IMR-90 (cell line): ENCODE data around the gene GTF3C1. TPM values are rescaled to one million over a fixed set of nuclear protein-coding genes. Genes with fewer than 3 reads are reported as not detected.

ENCODE experiments used
- ATAC-seq: fragments of 200-7000 bp; cut with Tn5 transposase; 2 replicates; pipeline ENCODE4 v1.9.1; 2020; ENCODE audit warnings: low read depth, mild to moderate bottlenecking, moderate library complexity
- BruUV-seq: library from RNA; stranded (reverse); fragments of 400-500 nt; replicated peaks from 2 replicates; lab custom pipeline; 2021; lab: Mats Ljungman, UMichigan
- CTCF ChIA-PET: fragments of 300-600 bp; formaldehyde crosslinking; extraction: SDS; loops from one replicate; lab custom pipeline; 2021; ENCODE audit warnings: antibody characterized with exemption; lab: Yijun Ruan, JAX
- POLR2A ChIA-PET: fragments of 300-600 bp; sonication (Branson Sonifier 250); formaldehyde crosslinking; loops from one replicate; lab custom pipeline; 2022; ENCODE audit warnings: antibody characterized with exemption; ENCODE audit not compliant: unreplicated experiment; lab: Charles Lee
- DNase-seq: peaks from one replicate; pipeline ENCODE4 v3.0.0; 2013
- H2AFZ ChIP-seq: replicated peaks from 2 replicates; pipeline ENCODE3; 2013; ENCODE audit warnings: low read length, mild to moderate bottlenecking; ENCODE audit not compliant: poor library complexity
- H2AK5ac ChIP-seq: 2 replicates; pipeline ENCODE4 v1.6.1; 2013; ENCODE audit warnings: low read depth, low read length, inconsistent platforms
- H2AK9ac ChIP-seq: replicated peaks from 2 replicates; pipeline ENCODE3; 2013; ENCODE audit warnings: mild to moderate bottlenecking, low read depth, low read length, moderate library complexity; ENCODE audit not compliant: poor library complexity
- H2BK120ac ChIP-seq: 2 replicates; pipeline ENCODE4 v1.6.1; 2013; ENCODE audit warnings: low read depth, low read length, inconsistent platforms
- H2BK15ac ChIP-seq: 3 replicates; pipeline ENCODE4 v1.6.1; 2013; ENCODE audit warnings: low read depth, low read length, inconsistent platforms
- H2BK20ac ChIP-seq: 2 replicates; pipeline ENCODE4 v1.6.1; 2013; ENCODE audit warnings: low read depth, mild to moderate bottlenecking, inconsistent platforms, low read length, moderate library complexity
- H2BK5ac ChIP-seq: 2 replicates; pipeline ENCODE4 v1.6.1; 2013; ENCODE audit warnings: mild to moderate bottlenecking, low read depth, low read length, inconsistent platforms; ENCODE audit not compliant: poor library complexity, severe bottlenecking
- H3K14ac ChIP-seq: replicated peaks from 2 replicates; pipeline ENCODE4 v1.6.1; 2013; ENCODE audit warnings: low read depth, low read length, inconsistent platforms
- H3K18ac ChIP-seq: 2 replicates; pipeline ENCODE4 v1.6.1; 2013; ENCODE audit warnings: low read depth, low read length, control low read depth
- H3K23ac ChIP-seq: 2 replicates; pipeline ENCODE4 v1.6.1; 2013; ENCODE audit warnings: low read depth, low read length, inconsistent platforms
- H3K27ac ChIP-seq: 2 replicates; pipeline ENCODE4 v1.5.1; 2013; ENCODE audit warnings: mild to moderate bottlenecking, control low read depth, low read length; ENCODE audit not compliant: insufficient read depth
- H3K27me3 ChIP-seq: 2 replicates; pipeline ENCODE4 v1.6.1; 2013; ENCODE audit warnings: low read length; ENCODE audit not compliant: control insufficient read depth, insufficient read depth
- H3K36me3 ChIP-seq: 2 replicates; pipeline ENCODE4 v1.6.1; 2013; ENCODE audit warnings: low read length, mixed read lengths; ENCODE audit not compliant: control insufficient read depth, insufficient read depth
- H3K4ac ChIP-seq: 2 replicates; pipeline ENCODE4 v1.6.1; 2013; ENCODE audit warnings: low read depth, low read length, inconsistent platforms
- H3K4me1 ChIP-seq: 2 replicates; pipeline ENCODE4 v1.6.1; 2013; ENCODE audit warnings: low read length, mixed read lengths; ENCODE audit not compliant: control insufficient read depth, insufficient read depth
- H3K4me2 ChIP-seq: 2 replicates; pipeline ENCODE4 v1.6.1; 2013; ENCODE audit warnings: low read depth, mild to moderate bottlenecking, control low read depth, low read length, moderate library complexity
- H3K4me3 ChIP-seq: 2 replicates; pipeline ENCODE4 v1.5.1; 2013; ENCODE audit warnings: low read depth, mild to moderate bottlenecking, control low read depth, low read length, moderate library complexity; ENCODE audit not compliant: insufficient read depth
- H3K56ac ChIP-seq: 2 replicates; pipeline ENCODE4 v1.6.1; 2013; ENCODE audit warnings: low read length, inconsistent platforms; ENCODE audit not compliant: insufficient read depth; ENCODE audit errors: extremely low read depth
- H3K79me1 ChIP-seq, 2 experiments: 2 replicates each; pipeline ENCODE4 v1.6.1; 2013; ENCODE audit warnings: low read length in 2 of 2, inconsistent platforms in 1 of 2, low read depth in 1 of 2
- H3K9ac ChIP-seq: 2 replicates; pipeline ENCODE4 v1.6.1; 2013; ENCODE audit warnings: low read depth, low read length, control low read depth
- H3K9me1 ChIP-seq: 2 replicates; pipeline ENCODE4 v1.6.1; 2013; ENCODE audit warnings: low read length, inconsistent platforms; ENCODE audit not compliant: insufficient read depth
- H3K9me3 ChIP-seq: 2 replicates; pipeline ENCODE4 v1.6.1; 2013; ENCODE audit warnings: low read length; ENCODE audit not compliant: control insufficient read depth, insufficient read depth
- H4K20me1 ChIP-seq: 2 replicates; pipeline ENCODE4 v1.6.1; 2013; ENCODE audit warnings: low read length, inconsistent platforms; ENCODE audit not compliant: insufficient read depth
- H4K5ac ChIP-seq: 2 replicates; pipeline ENCODE4 v1.6.1; 2013; ENCODE audit warnings: mild to moderate bottlenecking, low read depth, low read length, control low read depth
- H4K8ac ChIP-seq, 2 experiments: 2 replicates each; pipeline ENCODE4 v1.6.1; 2013; ENCODE audit warnings: low read depth in 2 of 2, low read length in 2 of 2, control low read depth in 1 of 2, inconsistent platforms in 1 of 2
- H4K91ac ChIP-seq: 2 replicates; pipeline ENCODE4 v1.6.1; 2013; ENCODE audit warnings: low read depth, low read length, inconsistent platforms; ENCODE audit not compliant: insufficient read depth
- BHLHE40 ChIP-seq: fragments of 150-350 bp; IDR thresholded peaks from 2 replicates; pipeline ENCODE4 v1.6.1; 2016; ENCODE audit warnings: mild to moderate bottlenecking, low read depth, low read length
- CEBPB ChIP-seq: IDR thresholded peaks from 2 replicates; pipeline ENCODE4 v1.6.1; 2012; ENCODE audit warnings: low read depth, low read length, improper control_type of control experiment
- CHD1 ChIP-seq: IDR thresholded peaks from 2 replicates; pipeline ENCODE4 v1.6.1; 2012; ENCODE audit warnings: low read depth, low read length, improper control_type of control experiment
- FOS ChIP-seq: fragments of 150-350 bp; IDR thresholded peaks from 2 replicates; pipeline ENCODE4 v1.6.1; 2016; ENCODE audit warnings: low read depth, low read length
- MAFK ChIP-seq: IDR thresholded peaks from 2 replicates; pipeline ENCODE4 v1.6.1; 2012; ENCODE audit warnings: low read depth, low read length, improper control_type of control experiment
- MAZ ChIP-seq: IDR thresholded peaks from 2 replicates; pipeline ENCODE4 v1.6.1; 2012; ENCODE audit warnings: low read depth, mild to moderate bottlenecking, low read length, improper control_type of control experiment, moderate library complexity, borderline replicate concordance
- MXI1 ChIP-seq: IDR thresholded peaks from 2 replicates; pipeline ENCODE4 v1.6.1; 2012; ENCODE audit warnings: low read depth, mild to moderate bottlenecking, low read length, moderate library complexity, borderline replicate concordance
- NFE2L2 ChIP-seq: fragments of 150-350 bp; IDR thresholded peaks from 2 replicates; pipeline ENCODE4 v1.6.1; 2016; ENCODE audit warnings: low read depth, mild to moderate bottlenecking, low read length
- POLR2A ChIP-seq: IDR thresholded peaks from 2 replicates; pipeline ENCODE4 v1.6.1; 2012; ENCODE audit warnings: mild to moderate bottlenecking, low read depth, low read length
- RAD21 ChIP-seq: IDR thresholded peaks from 2 replicates; pipeline ENCODE4 v1.6.1; 2012; ENCODE audit warnings: low read length, improper control_type of control experiment
- RCOR1 ChIP-seq: IDR thresholded peaks from 2 replicates; pipeline ENCODE4 v1.6.1; 2012; ENCODE audit warnings: mild to moderate bottlenecking, low read length, improper control_type of control experiment; ENCODE audit not compliant: insufficient replicate concordance
- RFX5 ChIP-seq: IDR thresholded peaks from 2 replicates; pipeline ENCODE4 v1.8.0; 2012; ENCODE audit warnings: low read depth, mild to moderate bottlenecking, low read length, moderate library complexity
- SMC3 ChIP-seq: fragments of 150-350 bp; IDR thresholded peaks from 2 replicates; pipeline ENCODE4 v1.6.1; 2016; ENCODE audit warnings: low read depth, mild to moderate bottlenecking, antibody characterized with exemption, low read length, moderate library complexity
- WGBS, 2 experiments: methylation state at CpG; one replicate each; pipeline versions ENCODE4 v1.1.5 to v1.1.7; 2013; ENCODE audit warnings: missing lambda C conversion rate in 2 of 2; ENCODE audit not compliant: insufficient read length in 1 of 2; ENCODE audit errors: extremely low coverage in 2 of 2; 5-methylcytosine and 5-hydroxymethylcytosine counted together
- dilution Hi-C: fragments of 300-500 bp; cut with HindIII; formaldehyde crosslinking; loops from one replicate; pipeline ENCODE4 v1.14.3; 2018; ENCODE audit warnings: low sequenced_read_pairs; ENCODE audit not compliant: unreplicated experiment
- in situ Hi-C: fragments of 300-500 bp; cut with MboI; formaldehyde crosslinking; loops from 3 replicates; pipeline ENCODE4 v1.14.3; 2019; ENCODE audit warnings: low sequenced_read_pairs, inconsistent platforms, mixed read lengths
- intact Hi-C: fragments of 100-400 bp; cut with micrococcal nuclease; formaldehyde crosslinking; loops from 2 replicates; pipeline ENCODE4 v1.10.0; 2022
- polyA plus RNA-seq, 3 experiments: library from polyadenylated mRNA; depleted of rRNA; stranded (reverse); fragments of >200 nt; gene quantifications; 2 replicates each; pipeline ENCODE4 v1.2.3, GENCODE V29; 2012; ENCODE audit warnings: low replicate concordance in 1 of 3
- total RNA-seq: library from RNA; depleted of rRNA; stranded (reverse); fragments of >200 nt; gene quantifications from 2 replicates; pipeline ENCODE4 v1.2.3, GENCODE V29; 2012
- TF ChIP-seq, protein P1 (sequence below): fragments of 150-350 bp; IDR thresholded peaks from 2 replicates; pipeline ENCODE4 v1.6.1; 2016; ENCODE audit warnings: low read depth, mild to moderate bottlenecking, low read length, moderate library complexity, borderline replicate concordance
- TF ChIP-seq, protein P2 (sequence below): fragments of 150-350 bp; IDR thresholded peaks from 2 replicates; pipeline ENCODE4 v1.6.1; 2017; ENCODE audit warnings: mild to moderate bottlenecking, antibody characterized with exemption, low read length, low read depth
- TF ChIP-seq, protein P3 (sequence below): conservative IDR thresholded peaks from 2 replicates; pipeline ENCODE4 v1.5.1; 2012; ENCODE audit warnings: mild to moderate bottlenecking, low read depth, low read length, improper control_type of control experiment

GTF3C1 gene
- total and polyA plus RNA-seq, 2 of the 4 experiments (the other 2 are of a cell fraction), result 50.8 to 68.1 TPM

DNA sequence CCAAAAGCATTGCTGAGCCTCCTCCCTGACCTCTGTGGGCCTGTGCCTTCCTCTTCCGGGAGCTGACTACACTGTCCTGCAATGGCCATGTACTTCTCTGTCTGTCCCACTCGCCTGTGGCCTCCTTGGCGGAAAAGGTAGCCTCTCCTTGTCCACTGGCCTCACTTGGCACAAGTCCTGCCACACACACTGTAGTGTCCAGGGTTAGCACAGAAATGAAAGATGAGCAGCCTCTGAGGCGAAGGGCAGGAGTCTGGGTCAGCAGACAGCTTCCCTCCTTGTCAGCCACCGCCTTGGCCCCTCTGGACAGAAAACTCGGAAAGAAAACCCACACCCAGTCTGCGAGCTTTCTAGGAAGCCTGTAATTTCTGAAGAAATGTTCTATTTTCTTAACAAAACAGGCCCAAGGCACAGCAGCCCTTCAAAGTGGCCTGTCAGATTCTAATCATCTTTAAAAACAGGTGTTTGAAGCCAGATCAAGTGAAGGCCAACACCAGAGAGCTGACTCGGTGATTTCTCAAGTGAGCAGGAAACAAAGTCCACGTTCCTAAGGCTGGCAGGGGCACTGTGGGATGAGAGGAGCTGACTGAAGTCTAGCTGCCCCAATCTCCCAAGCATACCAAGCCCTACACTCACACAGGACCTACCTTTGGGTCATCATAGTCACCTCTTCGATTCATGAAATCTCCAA, 67.2 kb downstream of the GTF3C1 start:
- Histone ChIP-seq H4K8ac (no peak overlapping the region), H2AK5ac (no peak overlapping the region), H3K36me3 (peaks cover 77% of the 10 kb centered on the region), H3K9me1 (0 out of 2 replicates have a peak, but pooled peaks cover 8% of the 10 kb centered on the region), H3K56ac (no peak overlapping the region), H4K5ac (no peak overlapping the region), H3K4me2 (no peak overlapping the region), H3K27ac (no peak overlapping the region), H2BK20ac (no peak overlapping the region), H3K23ac (no peak overlapping the region), H3K4me3 (no peak overlapping the region), H2BK120ac (no peak overlapping the region), H2BK15ac (no peak overlapping the region), H3K4me1 (no peaks in the 10 kb centered on the region), H3K27me3 (no peaks in the 10 kb centered on the region), H4K20me1 (no peaks in the 10 kb centered on the region), H3K9me3 (no peaks in the 10 kb centered on the region), H3K4ac (no peak overlapping the region), H3K9ac (no peak overlapping the region), H3K79me1 (peaks cover 0 to 4% of the 10 kb centered on the region in 2 experiments; a peak in 1 of 4 replicates), H3K18ac (no peak overlapping the region), H4K91ac (no peak overlapping the region), H2BK5ac (no peak overlapping the region), H3K14ac (no peak overlapping the region), H2AK9ac (no peak overlapping the region), H2AFZ (no peak overlapping the region)
- 88% methylated on average over 4 of the region's 10 CpGs; no CpG with 5 or more reads in 1 of the 2 experiments for WGBS, 2 experiments
- in situ Hi-C loops, result no loop called here
- intact Hi-C loops, result no loop called here
- TF ChIP-seq BHLHE40 (no peak), CEBPB (no peak), RAD21 (no peak), CHD1 (no peak), NFE2L2 (no peak), MAZ (no peak), FOS (no peak), MXI1 (no peak), SMC3 (no peak), RFX5 (no peak), MAFK (no peak), POLR2A (no peak), RCOR1 (no peak)
- TF ChIP-seq, protein P1, sequence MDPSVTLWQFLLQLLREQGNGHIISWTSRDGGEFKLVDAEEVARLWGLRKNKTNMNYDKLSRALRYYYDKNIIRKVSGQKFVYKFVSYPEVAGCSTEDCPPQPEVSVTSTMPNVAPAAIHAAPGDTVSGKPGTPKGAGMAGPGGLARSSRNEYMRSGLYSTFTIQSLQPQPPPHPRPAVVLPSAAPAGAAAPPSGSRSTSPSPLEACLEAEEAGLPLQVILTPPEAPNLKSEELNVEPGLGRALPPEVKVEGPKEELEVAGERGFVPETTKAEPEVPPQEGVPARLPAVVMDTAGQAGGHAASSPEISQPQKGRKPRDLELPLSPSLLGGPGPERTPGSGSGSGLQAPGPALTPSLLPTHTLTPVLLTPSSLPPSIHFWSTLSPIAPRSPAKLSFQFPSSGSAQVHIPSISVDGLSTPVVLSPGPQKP, result no peak
- TF ChIP-seq, protein P2, sequence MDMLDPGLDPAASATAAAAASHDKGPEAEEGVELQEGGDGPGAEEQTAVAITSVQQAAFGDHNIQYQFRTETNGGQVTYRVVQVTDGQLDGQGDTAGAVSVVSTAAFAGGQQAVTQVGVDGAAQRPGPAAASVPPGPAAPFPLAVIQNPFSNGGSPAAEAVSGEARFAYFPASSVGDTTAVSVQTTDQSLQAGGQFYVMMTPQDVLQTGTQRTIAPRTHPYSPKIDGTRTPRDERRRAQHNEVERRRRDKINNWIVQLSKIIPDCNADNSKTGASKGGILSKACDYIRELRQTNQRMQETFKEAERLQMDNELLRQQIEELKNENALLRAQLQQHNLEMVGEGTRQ, result no peak
- TF ChIP-seq, protein P3, sequence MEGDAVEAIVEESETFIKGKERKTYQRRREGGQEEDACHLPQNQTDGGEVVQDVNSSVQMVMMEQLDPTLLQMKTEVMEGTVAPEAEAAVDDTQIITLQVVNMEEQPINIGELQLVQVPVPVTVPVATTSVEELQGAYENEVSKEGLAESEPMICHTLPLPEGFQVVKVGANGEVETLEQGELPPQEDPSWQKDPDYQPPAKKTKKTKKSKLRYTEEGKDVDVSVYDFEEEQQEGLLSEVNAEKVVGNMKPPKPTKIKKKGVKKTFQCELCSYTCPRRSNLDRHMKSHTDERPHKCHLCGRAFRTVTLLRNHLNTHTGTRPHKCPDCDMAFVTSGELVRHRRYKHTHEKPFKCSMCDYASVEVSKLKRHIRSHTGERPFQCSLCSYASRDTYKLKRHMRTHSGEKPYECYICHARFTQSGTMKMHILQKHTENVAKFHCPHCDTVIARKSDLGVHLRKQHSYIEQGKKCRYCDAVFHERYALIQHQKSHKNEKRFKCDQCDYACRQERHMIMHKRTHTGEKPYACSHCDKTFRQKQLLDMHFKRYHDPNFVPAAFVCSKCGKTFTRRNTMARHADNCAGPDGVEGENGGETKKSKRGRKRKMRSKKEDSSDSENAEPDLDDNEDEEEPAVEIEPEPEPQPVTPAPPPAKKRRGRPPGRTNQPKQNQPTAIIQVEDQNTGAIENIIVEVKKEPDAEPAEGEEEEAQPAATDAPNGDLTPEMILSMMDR, result no peak
- ATAC-seq (no peak), DNase-seq (no peak)
- POLR2A ChIA-PET, result no interaction called here
- dilution Hi-C loops, result no loop called here
- CTCF ChIA-PET, result no interaction called here
- BruUV-seq, result no TSS peak
